ENCODE measurements around the gene GPR132.

GRCh38 chr14:105005329-105005928, 59.8 kb downstream of the GPR132 start:
- TF ChIP-seq BHLHE40 (IDR thresholded peaks at IDR 0.05; ENCODE audit: borderline replicate concordance) (no peak), FOXK2 (IDR thresholded peaks at IDR 0.05) (no peak), ZNF384 (IDR thresholded peaks at IDR 0.05) (no peak), LEF1 (IDR thresholded peaks at IDR 0.05; ENCODE audit: borderline replicate concordance) (no peak), ELF4 (IDR thresholded peaks at IDR 0.05) (no peak), NFRKB (IDR thresholded peaks at IDR 0.05) (no peak)
